OCI-LY3 (cell line): ENCODE data around the gene COPA.
A peak's percentile ranks its signal among the peaks of the same experiment; 100 is the strongest.

Experiments used
- EZH2phosphoT487 ChIP-seq: fragments of 200-600 bp; shearing (Covaris generic); IDR thresholded peaks from 2 replicates; pipeline ENCODE4 v1.6.1; 2018; ENCODE audit warnings: antibody characterized with exemption, mixed run types, low read depth
- TF ChIP-seq, protein P1 (sequence below): fragments of 200-600, 300-600 bp; sonication (generic); IDR thresholded peaks from 2 replicates; pipeline ENCODE4 v1.5.1; 2014; ENCODE audit warnings: antibody characterized with exemption, low read length, low read depth

DNA sequence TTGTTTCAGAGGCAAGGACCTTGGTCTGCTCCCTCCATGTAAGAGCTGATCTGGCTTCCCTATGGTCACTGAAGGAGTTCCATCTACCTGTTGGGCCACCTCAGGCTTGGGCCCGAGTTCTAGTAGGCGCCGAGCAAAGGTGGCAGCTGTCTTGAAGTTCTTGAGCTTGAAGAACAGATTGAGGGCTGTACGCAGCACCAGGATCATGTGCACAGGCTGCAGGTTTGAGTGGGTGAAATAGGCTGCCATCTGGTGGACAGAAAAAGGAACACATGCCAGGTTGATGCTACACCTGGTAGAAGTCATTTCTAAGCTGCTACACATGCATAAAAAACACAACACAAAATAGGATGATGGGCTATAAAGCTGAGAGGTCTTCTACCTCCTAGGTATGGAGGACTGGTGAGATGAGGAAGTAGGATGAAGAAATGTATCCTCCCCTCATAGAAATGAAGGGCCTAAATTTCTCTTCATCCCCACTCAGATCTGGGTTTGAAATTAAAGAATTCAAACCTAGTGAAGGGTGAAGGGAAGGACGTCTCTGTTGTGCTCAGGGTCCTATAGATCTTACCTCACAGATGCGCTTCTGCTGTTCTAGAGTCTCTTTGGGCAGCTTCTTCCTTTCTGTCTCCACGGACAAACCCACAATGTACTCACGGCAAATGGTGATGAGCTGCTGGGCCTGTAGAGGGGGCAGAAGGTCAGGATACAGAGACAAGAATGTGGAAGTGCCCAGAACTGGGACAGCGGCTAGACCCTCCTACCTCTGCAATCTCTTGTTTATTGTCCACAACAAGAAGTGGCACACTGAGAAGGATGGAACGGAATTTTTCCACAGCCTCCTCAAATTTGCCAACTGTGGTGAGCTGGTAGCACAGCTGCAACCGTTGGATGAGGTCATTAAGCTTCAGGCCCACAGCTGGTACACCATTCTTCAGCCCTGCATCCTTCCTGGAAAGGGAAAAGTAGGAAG lies 51.5 kb downstream of the COPA start:
- TF ChIP-seq, protein P1, sequence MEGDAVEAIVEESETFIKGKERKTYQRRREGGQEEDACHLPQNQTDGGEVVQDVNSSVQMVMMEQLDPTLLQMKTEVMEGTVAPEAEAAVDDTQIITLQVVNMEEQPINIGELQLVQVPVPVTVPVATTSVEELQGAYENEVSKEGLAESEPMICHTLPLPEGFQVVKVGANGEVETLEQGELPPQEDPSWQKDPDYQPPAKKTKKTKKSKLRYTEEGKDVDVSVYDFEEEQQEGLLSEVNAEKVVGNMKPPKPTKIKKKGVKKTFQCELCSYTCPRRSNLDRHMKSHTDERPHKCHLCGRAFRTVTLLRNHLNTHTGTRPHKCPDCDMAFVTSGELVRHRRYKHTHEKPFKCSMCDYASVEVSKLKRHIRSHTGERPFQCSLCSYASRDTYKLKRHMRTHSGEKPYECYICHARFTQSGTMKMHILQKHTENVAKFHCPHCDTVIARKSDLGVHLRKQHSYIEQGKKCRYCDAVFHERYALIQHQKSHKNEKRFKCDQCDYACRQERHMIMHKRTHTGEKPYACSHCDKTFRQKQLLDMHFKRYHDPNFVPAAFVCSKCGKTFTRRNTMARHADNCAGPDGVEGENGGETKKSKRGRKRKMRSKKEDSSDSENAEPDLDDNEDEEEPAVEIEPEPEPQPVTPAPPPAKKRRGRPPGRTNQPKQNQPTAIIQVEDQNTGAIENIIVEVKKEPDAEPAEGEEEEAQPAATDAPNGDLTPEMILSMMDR, result peak; percentile 93
- TF ChIP-seq EZH2phosphoT487, result no peak
